ENCODE measurements around the gene MED31. TPM values are rescaled to one million over a fixed set of nuclear protein-coding genes. Genes with fewer than 3 reads are reported as not detected.
A peak's percentile ranks its signal among the peaks of the same experiment; 100 is the strongest.

Gene MED31
- total RNA-seq, 1 donor from 2014 or later: 12.9 TPM

- DNase-seq (ENCODE audit: low spot score): no peak
- H3K4me3 Mint-ChIP-seq (ENCODE audit: unreplicated experiment): no peak overlapping the region
- peaks cover 42% of the 10 kb centered on the region for H3K27me3 Mint-ChIP-seq (ENCODE audit: low read depth)
- TF ChIP-seq, protein P1, sequence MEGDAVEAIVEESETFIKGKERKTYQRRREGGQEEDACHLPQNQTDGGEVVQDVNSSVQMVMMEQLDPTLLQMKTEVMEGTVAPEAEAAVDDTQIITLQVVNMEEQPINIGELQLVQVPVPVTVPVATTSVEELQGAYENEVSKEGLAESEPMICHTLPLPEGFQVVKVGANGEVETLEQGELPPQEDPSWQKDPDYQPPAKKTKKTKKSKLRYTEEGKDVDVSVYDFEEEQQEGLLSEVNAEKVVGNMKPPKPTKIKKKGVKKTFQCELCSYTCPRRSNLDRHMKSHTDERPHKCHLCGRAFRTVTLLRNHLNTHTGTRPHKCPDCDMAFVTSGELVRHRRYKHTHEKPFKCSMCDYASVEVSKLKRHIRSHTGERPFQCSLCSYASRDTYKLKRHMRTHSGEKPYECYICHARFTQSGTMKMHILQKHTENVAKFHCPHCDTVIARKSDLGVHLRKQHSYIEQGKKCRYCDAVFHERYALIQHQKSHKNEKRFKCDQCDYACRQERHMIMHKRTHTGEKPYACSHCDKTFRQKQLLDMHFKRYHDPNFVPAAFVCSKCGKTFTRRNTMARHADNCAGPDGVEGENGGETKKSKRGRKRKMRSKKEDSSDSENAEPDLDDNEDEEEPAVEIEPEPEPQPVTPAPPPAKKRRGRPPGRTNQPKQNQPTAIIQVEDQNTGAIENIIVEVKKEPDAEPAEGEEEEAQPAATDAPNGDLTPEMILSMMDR (IDR thresholded peaks at IDR 0.05): no peak
- no peak overlapping the region for H3K27ac Mint-ChIP-seq (ENCODE audit: unreplicated experiment)
- H3K36me3 Mint-ChIP-seq (ENCODE audit: low read depth): peaks cover under 1% of the 10 kb centered on the region
- no peaks in the 10 kb centered on the region for H3K9me3 Mint-ChIP-seq (ENCODE audit: low read depth)
- H3K4me1 Mint-ChIP-seq (ENCODE audit: low read depth): no peaks in the 10 kb centered on the region
These were observed 37.5 kb upstream of the MED31 start for GRCh38 chr17:6688944-6689343.

GRCh38 chr17:6686026-6686425 is 34.6 kb upstream of the MED31 start:
- Mint-ChIP-seq H3K27me3 (ENCODE audit: low read depth) (peaks cover 36% of the 10 kb centered on the region), H3K27ac (ENCODE audit: unreplicated experiment) (no peak overlapping the region), H3K4me1 (ENCODE audit: low read depth) (no peaks in the 10 kb centered on the region), H3K9me3 (ENCODE audit: low read depth) (no peaks in the 10 kb centered on the region), H3K36me3 (ENCODE audit: low read depth) (no peaks in the 10 kb centered on the region), H3K4me3 (ENCODE audit: unreplicated experiment) (no peak overlapping the region)
- TF ChIP-seq, protein P1 (IDR thresholded peaks at IDR 0.05): no peak
- DNase-seq (ENCODE audit: low spot score): no peak

- H3K27ac Mint-ChIP-seq (ENCODE audit: unreplicated experiment): no peak overlapping the region
- H3K4me1 Mint-ChIP-seq (ENCODE audit: low read depth): no peaks in the 10 kb centered on the region
- H3K36me3 Mint-ChIP-seq (ENCODE audit: low read depth): no peaks in the 10 kb centered on the region
- no peaks in the 10 kb centered on the region for H3K9me3 Mint-ChIP-seq (ENCODE audit: low read depth)
- peaks cover 37% of the 10 kb centered on the region for H3K27me3 Mint-ChIP-seq (ENCODE audit: low read depth)
- peak; percentile 35 for DNase-seq (ENCODE audit: low spot score)
- TF ChIP-seq, protein P1 (IDR thresholded peaks at IDR 0.05): no peak
- no peak overlapping the region for H3K4me3 Mint-ChIP-seq (ENCODE audit: unreplicated experiment)
These were observed 33.7 kb upstream of the MED31 start for GRCh38 chr17:6684881-6685767.

DNA sequence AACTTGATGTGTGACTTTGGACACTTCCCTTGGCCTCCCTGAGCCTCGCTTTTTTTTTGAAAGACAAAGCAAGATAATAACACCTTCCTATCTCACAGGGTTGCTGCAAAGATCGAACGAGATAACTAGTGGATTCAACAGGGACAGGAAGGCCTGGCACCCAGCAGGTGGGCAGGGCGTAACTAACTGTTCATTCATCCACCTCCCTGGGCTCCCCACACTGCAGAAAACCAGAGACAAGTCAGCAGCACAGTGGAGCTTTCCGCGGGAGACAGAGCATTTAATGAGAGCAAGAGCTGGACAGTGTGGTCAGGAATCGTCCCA is 33.0 kb upstream of the MED31 start:
- no peaks in the 10 kb centered on the region for H3K36me3 Mint-ChIP-seq (ENCODE audit: low read depth)
- DNase-seq (ENCODE audit: low spot score): peak; percentile 17
- H3K27ac Mint-ChIP-seq (ENCODE audit: unreplicated experiment): no peak overlapping the region

DNA sequence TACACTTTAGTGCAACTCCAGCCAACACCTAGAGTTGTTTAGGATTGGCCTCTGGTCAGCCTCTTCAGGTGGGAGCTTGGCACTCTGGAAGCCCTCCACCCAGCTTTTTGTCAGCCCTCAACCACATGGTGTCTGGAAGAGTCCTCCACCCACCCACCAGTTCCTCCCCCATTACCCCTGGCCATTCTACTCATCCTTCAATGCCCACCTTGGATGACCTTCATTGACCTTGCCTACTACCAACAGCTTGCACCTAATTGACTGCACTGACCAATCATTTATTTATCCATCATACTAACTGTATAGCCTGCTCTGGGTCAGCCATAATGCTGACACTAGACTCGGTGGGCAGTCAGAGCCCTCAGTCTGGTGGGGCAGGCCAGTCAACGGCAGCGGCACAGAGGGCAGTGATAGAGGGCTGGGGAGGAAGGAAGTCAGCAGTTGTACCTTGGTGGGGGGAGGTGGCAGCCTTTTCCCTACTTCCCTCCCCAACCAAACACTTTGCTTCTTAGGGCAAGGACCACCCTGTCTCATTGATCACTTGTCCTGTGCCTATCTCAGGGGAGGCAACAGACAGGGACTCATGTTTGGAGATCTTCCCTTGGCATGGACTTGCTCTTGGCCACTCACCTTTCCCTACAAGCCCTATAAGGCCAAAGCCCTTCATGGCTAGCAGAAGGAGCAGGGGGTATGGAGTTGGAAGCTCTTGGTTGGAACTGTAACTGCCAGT is 32.5 kb upstream of the MED31 start:
- TF ChIP-seq, protein P1 (IDR thresholded peaks at IDR 0.05): no peak
- no peaks in the 10 kb centered on the region for H3K4me1 Mint-ChIP-seq (ENCODE audit: low read depth)
- H3K9me3 Mint-ChIP-seq (ENCODE audit: low read depth): no peaks in the 10 kb centered on the region
- H3K36me3 Mint-ChIP-seq (ENCODE audit: low read depth): no peaks in the 10 kb centered on the region
- H3K27me3 Mint-ChIP-seq (ENCODE audit: low read depth): peaks cover 34% of the 10 kb centered on the region
- H3K4me3 Mint-ChIP-seq (ENCODE audit: unreplicated experiment): no peak overlapping the region
- peak; percentile 46 for DNase-seq (ENCODE audit: low spot score)
- H3K27ac Mint-ChIP-seq (ENCODE audit: unreplicated experiment): no peak overlapping the region

More for the DNA sequence above, 33.0 kb upstream of the MED31 start:
- Mint-ChIP-seq H3K27me3 (ENCODE audit: low read depth) (peaks cover 36% of the 10 kb centered on the region), H3K4me1 (ENCODE audit: low read depth) (no peaks in the 10 kb centered on the region), H3K4me3 (ENCODE audit: unreplicated experiment) (no peak overlapping the region), H3K9me3 (ENCODE audit: low read depth) (no peaks in the 10 kb centered on the region)
- TF ChIP-seq, protein P1 (IDR thresholded peaks at IDR 0.05): no peak

Measured in chondrocyte (in vitro differentiated cells).